Stomach (tissue), 4 donors: Measurements from ENCODE around the gene FSHR.

Experiments used
- CTCF ChIP-seq, 7 experiments: fragments of 450-650 bp in 4 of 7; fragments of 200-600 bp in 3 of 7; sonication (generic) in 3 of 7; IDR thresholded peaks; one replicate each; pipeline ENCODE4 v1.5.1; 2016 to 2019; ENCODE audit warnings: antibody characterized with exemption in 7 of 7, control low read depth in 2 of 7, mild to moderate bottlenecking in 1 of 7
- POLR2A ChIP-seq, 4 donors: fragments of 450-650 bp; IDR thresholded peaks; one replicate each; pipeline ENCODE4 v1.6.1; 2016; ENCODE audit warnings: antibody characterized with exemption in 4 of 4, control low read depth in 2 of 4, mild to moderate bottlenecking in 1 of 4, moderate library complexity in 1 of 4
- POLR2AphosphoS5 ChIP-seq, 3 donors: sonication (generic); formaldehyde crosslinking; IDR thresholded peaks; one replicate each; pipeline ENCODE4 v1.6.1; 2016; ENCODE audit warnings: antibody characterized with exemption in 3 of 3

GRCh38 chr2:49028101-49028500, 126.2 kb downstream of the FSHR start:
- TF ChIP-seq POLR2A (IDR thresholded peaks at IDR 0.05), result no peak
- no peak for TF ChIP-seq CTCF (IDR thresholded peaks at IDR 0.05)
- TF ChIP-seq POLR2AphosphoS5 (IDR thresholded peaks at IDR 0.05), result no peak
